ENCODE results near the gene NPAS2.

NPAS2 gene

GRCh38 chr2:100857341-100857740 lies 37.4 kb downstream of the NPAS2 start:
- TF ChIP-seq CTCF (IDR thresholded peaks at IDR 0.05; ENCODE audit: low read depth, low read length, missing control alignments) = no peak
- H3K4me3 ChIP-seq (ENCODE audit: low read depth, low read length) = no peak overlapping the region
- DNase-seq (ENCODE audit: low read depth) = no peak

- TF ChIP-seq CTCF (IDR thresholded peaks at IDR 0.05; ENCODE audit: low read depth, low read length, missing control alignments) = no peak
- DNase-seq (ENCODE audit: low read depth) = no peak
These were observed 38.0 kb downstream of the NPAS2 start for GRCh38 chr2:100857915-100858314.

GRCh38 chr2:100859902-100860301 lies 40.0 kb downstream of the NPAS2 start:
- TF ChIP-seq CTCF (IDR thresholded peaks at IDR 0.05; ENCODE audit: low read depth, low read length, missing control alignments) = no peak
- no peak overlapping the region for H3K4me3 ChIP-seq (ENCODE audit: low read depth, low read length)
- DNase-seq (ENCODE audit: low read depth) = no peak

More at GRCh38 chr2:100857915-100858314, 38.0 kb downstream of the NPAS2 start:
- no peak overlapping the region for H3K4me3 ChIP-seq (ENCODE audit: low read depth, low read length)

- TF ChIP-seq CTCF (IDR thresholded peaks at IDR 0.05; ENCODE audit: low read depth, low read length, missing control alignments) = no peak
- no peak overlapping the region for H3K4me3 ChIP-seq (ENCODE audit: low read depth, low read length)
- DNase-seq (ENCODE audit: low read depth) = no peak
These were observed 41.4 kb downstream of the NPAS2 start for GRCh38 chr2:100861340-100861739.

GRCh38 chr2:100862081-100862480 lies 42.1 kb downstream of the NPAS2 start:
- no peak overlapping the region for H3K4me3 ChIP-seq (ENCODE audit: low read depth, low read length)
- TF ChIP-seq CTCF (IDR thresholded peaks at IDR 0.05; ENCODE audit: low read depth, low read length, missing control alignments) = no peak
- DNase-seq (ENCODE audit: low read depth) = no peak

GRCh38 chr2:100865816-100866460 lies 46.0 kb downstream of the NPAS2 start:
- DNase-seq (ENCODE audit: low read depth) = no peak
- no peak overlapping the region for H3K4me3 ChIP-seq (ENCODE audit: low read depth, low read length)
- no peak for TF ChIP-seq CTCF (IDR thresholded peaks at IDR 0.05; ENCODE audit: low read depth, low read length, missing control alignments)

- no peak for DNase-seq (ENCODE audit: low read depth)
- no peak for TF ChIP-seq CTCF (IDR thresholded peaks at IDR 0.05; ENCODE audit: low read depth, low read length, missing control alignments)
- H3K4me3 ChIP-seq (ENCODE audit: low read depth, low read length) = no peak overlapping the region
These were observed 48.1 kb downstream of the NPAS2 start for GRCh38 chr2:100868083-100868482.
